NCI-H187 (cell line): Measurements from ENCODE around the gene SPEM3.

Experiments used
- DNase-seq, 2 experiments: peaks; one replicate each; lab custom pipeline; 2025; lab: John Stamatoyannopoulos, UW

SPEM3 gene

DNA sequence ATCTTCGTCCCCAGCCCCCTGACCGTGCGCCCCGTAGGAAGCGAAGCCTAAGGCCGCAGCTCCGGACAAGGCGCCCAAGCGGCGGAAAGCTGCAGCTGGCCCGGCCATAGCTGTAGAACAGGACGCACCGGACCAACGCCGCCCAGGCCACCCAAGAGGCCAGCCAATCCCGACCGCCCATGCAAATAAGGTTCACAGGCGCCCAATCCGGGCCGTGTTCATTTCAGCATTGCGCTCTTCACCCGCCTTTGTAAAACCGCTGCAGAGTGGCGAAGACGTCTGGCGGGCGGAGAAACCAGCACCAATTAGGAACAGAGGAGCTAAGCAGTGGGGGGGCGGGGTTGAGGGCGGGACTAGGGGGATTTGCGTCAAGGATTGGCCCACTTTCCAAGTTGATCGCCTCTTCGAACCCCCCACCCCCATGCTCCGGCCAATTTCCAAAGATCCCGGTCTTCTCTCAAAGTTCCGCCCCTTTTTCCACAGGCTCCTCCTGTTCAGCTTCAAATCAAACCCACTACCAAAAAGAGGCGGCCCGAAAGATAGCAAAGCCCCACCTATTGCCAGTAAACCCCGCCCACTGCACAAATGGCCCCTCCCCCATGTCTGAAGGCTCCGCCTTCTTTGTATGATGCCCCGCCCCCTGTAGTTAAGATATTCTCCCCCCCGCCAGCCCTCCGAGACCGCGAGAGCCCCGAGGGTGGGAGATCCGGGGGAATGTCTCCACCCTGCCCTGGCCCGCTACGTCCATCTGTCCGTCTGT is 24.5 kb upstream of the SPEM3 start, which contains the start of gene TMEM256:
Gene TMEM256 (minus strand): TSS at position 121 of the 760 bp plus-strand sequence. CDS start 13 bp downstream, at position 108.
- DNase-seq: peak; percentile 85 to 95

GRCh38 chr17:7404737-7405349 is 23.8 kb upstream of the SPEM3 start:
- no peak for DNase-seq

GRCh38 chr17:7405350-7406234 is 23.1 kb upstream of the SPEM3 start:
- no peak for DNase-seq

GRCh38 chr17:7406235-7406825 is 22.3 kb upstream of the SPEM3 start:
- no peak for DNase-seq

DNA sequence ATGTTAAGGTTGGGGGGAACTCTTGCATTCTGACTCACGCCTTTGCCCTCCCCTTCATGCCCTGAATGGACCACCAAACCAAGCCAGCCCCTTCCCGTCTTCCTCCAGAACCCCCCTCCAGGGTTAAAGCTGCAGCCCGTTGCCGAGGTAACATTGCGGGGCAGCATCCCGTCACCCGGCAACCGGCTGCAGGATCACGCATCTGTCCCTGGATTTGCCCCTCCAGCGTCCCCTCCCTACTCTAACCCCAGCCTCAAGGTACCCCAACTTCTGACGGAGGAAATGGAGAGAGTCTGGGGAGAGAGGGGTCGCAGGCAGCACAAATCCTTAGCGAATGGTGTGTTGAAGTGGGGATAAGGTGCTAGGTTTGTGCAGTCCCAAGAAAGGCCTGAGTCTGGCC is 21.6 kb upstream of the SPEM3 start:
- DNase-seq: no peak

DNA sequence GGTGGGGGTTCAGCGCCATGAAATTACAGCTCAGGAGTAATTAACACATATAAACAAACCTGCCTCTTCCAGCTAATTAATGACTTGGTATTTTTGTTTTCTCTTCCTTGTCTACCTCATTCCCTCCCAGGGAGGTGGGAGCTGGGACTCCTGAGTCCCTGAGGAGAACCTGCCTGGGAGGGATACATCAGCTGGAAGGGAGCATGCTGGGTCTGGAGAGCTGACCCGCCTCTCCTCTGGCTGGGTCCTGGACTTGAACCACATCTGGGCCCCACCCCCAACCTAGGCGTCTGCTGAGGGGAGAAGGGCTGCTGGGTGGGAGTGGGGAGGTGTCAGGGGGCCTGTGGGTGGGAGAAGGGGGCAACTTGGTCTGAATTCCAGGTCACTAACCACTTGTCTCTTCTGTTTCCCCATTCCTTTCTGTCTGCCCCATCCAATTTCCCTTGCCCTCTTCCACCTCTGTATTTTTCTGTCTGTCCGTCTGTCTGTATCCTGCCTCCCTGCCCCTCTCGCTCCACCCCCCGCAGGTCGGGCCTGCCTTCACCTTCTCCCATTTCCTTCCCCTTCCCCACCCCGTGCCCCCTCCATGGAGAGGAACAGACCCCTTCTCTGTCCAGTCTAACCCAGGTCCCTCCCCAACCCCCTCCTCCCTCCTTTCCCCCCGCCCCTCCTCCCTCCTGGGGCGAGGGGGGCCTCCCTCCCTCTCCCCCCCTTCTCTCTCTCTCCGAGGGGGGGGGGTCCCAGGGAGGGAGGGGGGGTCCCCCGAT is 21.0 kb upstream of the SPEM3 start, which contains the start of gene NLGN2:
Gene NLGN2 (plus strand): TSS at position 361 of the 767 bp plus-strand sequence. CDS start 411 bp downstream, outside the sequence.
- no peak for DNase-seq

GRCh38 chr17:7408252-7408727 is 20.4 kb upstream of the SPEM3 start:
- no peak for DNase-seq

DNA sequence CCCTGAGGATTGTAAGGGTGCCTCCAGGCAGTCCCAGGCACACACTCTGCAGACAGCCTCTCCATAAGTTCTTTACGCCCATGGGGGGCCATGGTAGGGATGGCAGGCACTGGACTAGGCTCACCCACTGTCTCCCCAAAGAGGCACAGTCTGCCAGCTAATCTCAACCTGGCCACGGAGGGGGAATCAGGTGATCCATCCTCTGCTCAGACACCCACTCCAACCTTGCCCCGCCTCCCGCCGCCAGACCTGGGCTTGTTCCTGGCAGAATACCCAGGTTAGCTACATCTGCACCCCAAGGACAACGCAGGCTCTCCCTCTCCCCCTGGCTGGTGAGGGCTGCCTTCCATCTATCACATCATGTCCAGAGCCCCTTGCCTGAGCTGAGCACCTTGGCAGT is 19.8 kb upstream of the SPEM3 start:
- DNase-seq: no peak

GRCh38 chr17:7409716-7410115 is 18.9 kb upstream of the SPEM3 start:
- DNase-seq: no peak

GRCh38 chr17:7410634-7411426 is 17.8 kb upstream of the SPEM3 start:
- no peak for DNase-seq

- DNase-seq: no peak
Observed at GRCh38 chr17:7411427-7411750, 17.3 kb upstream of the SPEM3 start.

DNA sequence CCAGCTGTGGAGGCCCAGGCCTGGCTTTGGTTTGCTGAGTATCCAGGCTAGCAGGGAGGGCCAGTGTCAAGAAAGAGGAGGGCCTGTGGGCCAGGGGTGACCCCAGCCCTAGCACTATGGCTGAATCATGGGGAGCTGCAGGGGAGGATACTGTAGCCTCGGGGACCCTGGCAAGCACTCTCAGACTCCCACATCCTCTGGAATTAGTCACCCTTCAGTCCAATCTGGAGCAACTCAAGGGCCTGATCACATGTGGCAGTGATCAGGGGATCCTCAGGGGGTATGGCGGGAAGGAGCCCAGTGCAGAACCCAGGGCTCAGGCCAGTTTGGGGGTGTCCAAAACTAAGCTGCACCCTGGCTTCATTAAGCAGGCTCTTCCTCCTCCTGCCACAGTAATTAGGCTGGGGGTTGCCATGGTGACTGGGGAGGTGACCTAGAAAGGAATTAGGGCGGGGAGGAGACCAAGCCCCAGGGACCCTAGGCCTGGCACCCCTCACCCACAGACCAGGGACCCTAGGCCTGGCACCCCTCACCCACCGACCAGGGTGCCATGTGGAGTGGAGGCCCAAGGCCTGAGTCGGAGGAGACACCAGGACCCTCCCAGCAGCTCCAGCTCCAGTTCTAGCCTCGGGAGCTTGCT is 15.2 kb upstream of the SPEM3 start:
- no peak for DNase-seq

GRCh38 chr17:7414837-7415236 is 13.8 kb upstream of the SPEM3 start:
- DNase-seq: no peak

- no peak for DNase-seq
Observed at GRCh38 chr17:7415784-7416183, 12.9 kb upstream of the SPEM3 start.

- DNase-seq: no peak
Observed at GRCh38 chr17:7416323-7416722, 12.3 kb upstream of the SPEM3 start.

GRCh38 chr17:7417056-7417655 is 11.5 kb upstream of the SPEM3 start:
- no peak for DNase-seq

DNA sequence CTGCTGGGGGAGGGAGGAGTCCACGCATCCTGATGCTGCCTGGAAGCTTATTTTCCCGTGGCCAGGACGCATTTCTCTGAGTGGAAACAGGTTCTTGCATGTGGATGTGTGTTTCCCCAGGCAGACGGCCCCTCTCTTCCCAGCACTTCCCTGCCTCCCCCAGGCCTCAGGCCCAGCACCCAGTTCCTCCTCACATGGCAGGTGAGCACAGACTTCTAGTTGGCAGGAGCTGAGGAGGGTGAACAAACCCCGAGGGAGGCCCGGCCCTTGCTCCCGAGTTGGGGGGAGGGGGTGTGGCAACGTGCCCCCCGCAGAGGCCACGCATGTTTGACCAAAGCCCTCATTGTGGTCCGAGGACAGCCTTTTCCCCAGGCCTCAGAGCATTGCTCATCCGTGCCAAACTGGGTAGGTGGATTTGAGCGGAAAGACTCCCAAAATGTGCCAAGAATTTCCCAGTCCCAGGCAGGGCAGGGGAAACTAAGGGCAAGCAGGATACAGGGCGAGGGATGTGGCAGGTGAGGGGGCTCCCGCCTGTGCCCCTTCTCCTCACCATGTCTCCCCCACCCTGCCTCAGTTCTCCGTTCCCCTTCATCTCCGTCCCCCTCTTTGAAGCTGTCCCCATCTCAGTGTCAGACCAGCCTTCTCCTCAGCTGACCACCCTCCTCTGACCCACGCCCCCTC is 10.0 kb upstream of the SPEM3 start:
- no peak for DNase-seq

GRCh38 chr17:7419819-7420610 is 8.6 kb upstream of the SPEM3 start, which contains the start of gene SPEM1:
Gene SPEM1 (plus strand): TSS chr17:7420324. CDS start chr17:7420385, 61 bp downstream.
- no peak for DNase-seq
